SU-DHL-6 (cell line): ENCODE results near the gene EPAS1.

Source experiments
- H2AFZ ChIP-seq: fragments of 200-600 bp; sonication (generic); 2 replicates; pipeline ENCODE4 v1.6.1; 2014; ENCODE audit warnings: low read depth, mild to moderate bottlenecking, moderate library complexity, mixed read lengths, antibody characterized with exemption, low read length; ENCODE audit not compliant: severe bottlenecking
- H3F3A ChIP-seq: fragments of 200-600 bp; shearing (Covaris generic); 2 replicates; pipeline ENCODE4 v1.6.0; 2016; ENCODE audit warnings: antibody characterized with exemption, mild to moderate bottlenecking; ENCODE audit not compliant: insufficient read depth
- H3K27ac ChIP-seq: fragments of 200-600 bp; sonication (generic); 2 replicates; pipeline ENCODE4 v1.5.1; 2016; ENCODE audit warnings: low read depth, mild to moderate bottlenecking, low read length, moderate library complexity, mixed read lengths
- H3K27me3 ChIP-seq: fragments of 200-600 bp; sonication (generic), shearing (Covaris generic); 2 replicates; pipeline ENCODE4 v1.6.0; 2014; ENCODE audit warnings: mild to moderate bottlenecking, low read length
- H3K36me3 ChIP-seq: fragments of 200-600 bp; sonication (generic); 2 replicates; pipeline ENCODE4 v1.6.1; 2014; ENCODE audit warnings: mild to moderate bottlenecking, low read length, mixed read lengths
- H3K4me2 ChIP-seq: fragments of 300-600, 200-600 bp; shearing (Covaris generic), sonication (generic); 2 replicates; pipeline ENCODE4 v1.6.0; 2014; ENCODE audit warnings: low read length, low read depth, mild to moderate bottlenecking; ENCODE audit not compliant: poor library complexity, severe bottlenecking
- H3K4me3 ChIP-seq: fragments of 200-600 bp; sonication (generic); 2 replicates; pipeline ENCODE4 v1.5.1; 2014; ENCODE audit warnings: antibody characterized with exemption, low read length, mild to moderate bottlenecking, mixed read lengths; ENCODE audit not compliant: insufficient read depth, poor library complexity, severe bottlenecking
- H3K79me2 ChIP-seq: fragments of 200-600 bp; sonication (generic); 2 replicates; pipeline ENCODE4 v1.6.1; 2014; ENCODE audit warnings: mild to moderate bottlenecking, low read length, moderate library complexity; ENCODE audit not compliant: insufficient read depth
- H3K9ac ChIP-seq: fragments of 200-600 bp; sonication (generic); 2 replicates; pipeline ENCODE4 v1.7.0; 2014; ENCODE audit warnings: mild to moderate bottlenecking, low read length
- H3K9me2 ChIP-seq: fragments of 200-600 bp; sonication (generic); replicated peaks from 2 replicates; pipeline ENCODE4 v1.6.1; 2014; ENCODE audit warnings: low read length; ENCODE audit not compliant: insufficient read depth
- H3K9me3 ChIP-seq: fragments of 200-600 bp; sonication (generic); 2 replicates; pipeline ENCODE4 v1.6.1; 2014; ENCODE audit warnings: low read length, mixed read lengths; ENCODE audit not compliant: insufficient read depth
- H4K20me1 ChIP-seq: fragments of 200-600 bp; sonication (generic); 2 replicates; pipeline ENCODE4 v1.6.1; 2014; ENCODE audit warnings: low read depth, mild to moderate bottlenecking, antibody characterized with exemption, low read length, moderate library complexity, mixed read lengths
- CTCF ChIP-seq: fragments of 200-600 bp; sonication (generic); IDR thresholded peaks from one replicate; pipeline ENCODE4 v1.5.1; 2017; ENCODE audit warnings: antibody characterized with exemption, mild to moderate bottlenecking, low read length, moderate library complexity; ENCODE audit not compliant: insufficient read depth, poor library complexity, severe bottlenecking
- EZH2phosphoT487 ChIP-seq: fragments of 200-600 bp; sonication (generic), shearing (Covaris generic); conservative IDR thresholded peaks from 2 replicates; pipeline ENCODE4 v1.6.1; 2018; ENCODE audit warnings: mild to moderate bottlenecking, antibody characterized with exemption, low read length, moderate library complexity, mixed read lengths

EPAS1 gene

GRCh38 chr2:46257476-46257875 lies 39.7 kb upstream of the EPAS1 start:
- Histone ChIP-seq H3K4me3 (no peak overlapping the region), H4K20me1 (no peaks in the 10 kb centered on the region), H3K9ac (no peak overlapping the region), H3K9me2 (no peaks in the 10 kb centered on the region), H3F3A (no peaks in the 10 kb centered on the region), H3K9me3 (no peaks in the 10 kb centered on the region), H3K4me2 (no peak overlapping the region), H3K27me3 (no peaks in the 10 kb centered on the region), H3K27ac (no peak overlapping the region), H2AFZ (no peak overlapping the region), H3K79me2 (no peaks in the 10 kb centered on the region), H3K36me3 (no peaks in the 10 kb centered on the region)
- TF ChIP-seq CTCF, result no peak
- no peak for TF ChIP-seq EZH2phosphoT487

- Histone ChIP-seq H3K9me3 (no peaks in the 10 kb centered on the region), H3K27me3 (no peaks in the 10 kb centered on the region), H3K27ac (no peak overlapping the region), H3K4me2 (no peak overlapping the region), H3K9me2 (no peaks in the 10 kb centered on the region), H3K9ac (no peak overlapping the region), H2AFZ (no peak overlapping the region), H4K20me1 (no peaks in the 10 kb centered on the region), H3F3A (no peaks in the 10 kb centered on the region), H3K79me2 (no peaks in the 10 kb centered on the region), H3K36me3 (no peaks in the 10 kb centered on the region), H3K4me3 (no peak overlapping the region)
- TF ChIP-seq CTCF (no peak), EZH2phosphoT487 (no peak)
These were observed 39.2 kb upstream of the EPAS1 start for GRCh38 chr2:46257980-46258379.

- Histone ChIP-seq H4K20me1 (no peaks in the 10 kb centered on the region), H3K27ac (no peak overlapping the region), H3K79me2 (no peaks in the 10 kb centered on the region), H3F3A (no peaks in the 10 kb centered on the region), H3K36me3 (no peaks in the 10 kb centered on the region), H3K27me3 (no peaks in the 10 kb centered on the region), H3K4me2 (no peak overlapping the region), H3K4me3 (no peak overlapping the region), H3K9me3 (no peaks in the 10 kb centered on the region), H3K9me2 (no peaks in the 10 kb centered on the region), H2AFZ (no peak overlapping the region), H3K9ac (no peak overlapping the region)
- no peak for TF ChIP-seq CTCF
- TF ChIP-seq EZH2phosphoT487, result no peak
These were observed 38.0 kb upstream of the EPAS1 start for GRCh38 chr2:46258937-46259776.
